ENCODE results near the gene CCND2. TPM values are rescaled to one million over a fixed set of nuclear protein-coding genes. Genes with fewer than 3 reads are reported as not detected.

CCND2 gene
- total RNA-seq, 1 donor from 2014 or later = 108 TPM

DNA sequence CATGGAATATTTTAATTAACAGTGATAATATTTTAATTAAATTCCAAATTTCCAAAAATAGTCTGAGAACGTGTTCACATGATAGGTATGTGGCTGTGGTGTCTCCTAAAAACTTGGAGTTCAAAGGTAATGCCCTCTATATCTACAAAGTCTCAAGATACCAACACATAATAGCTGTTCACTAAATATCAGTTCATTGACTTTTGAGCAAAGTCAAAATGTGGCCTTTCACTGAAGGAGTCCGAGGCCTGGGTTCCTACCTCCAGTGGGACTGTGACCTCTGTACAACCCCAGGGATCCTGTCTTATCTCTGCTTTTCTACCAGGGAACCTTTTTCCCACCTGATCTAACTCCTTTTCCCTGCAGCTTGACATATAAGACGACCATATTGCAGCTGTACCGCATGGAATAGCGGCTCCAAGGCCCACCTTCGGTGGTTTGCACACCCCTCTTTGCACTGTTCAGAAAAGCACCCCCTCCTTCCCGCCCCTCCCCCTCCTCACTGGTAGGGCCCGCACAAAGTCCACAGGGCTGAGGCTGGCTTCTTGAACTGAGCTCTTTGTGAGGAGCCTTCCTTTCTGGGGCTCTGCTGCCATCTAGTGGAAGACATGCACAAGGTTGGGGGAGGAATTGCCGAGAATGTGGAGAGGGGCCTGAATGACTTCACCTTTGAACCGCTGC is 3.1 kb downstream of the CCND2 start:
- DNase-seq (ENCODE audit: low spot score) = peak; percentile 91

DNA sequence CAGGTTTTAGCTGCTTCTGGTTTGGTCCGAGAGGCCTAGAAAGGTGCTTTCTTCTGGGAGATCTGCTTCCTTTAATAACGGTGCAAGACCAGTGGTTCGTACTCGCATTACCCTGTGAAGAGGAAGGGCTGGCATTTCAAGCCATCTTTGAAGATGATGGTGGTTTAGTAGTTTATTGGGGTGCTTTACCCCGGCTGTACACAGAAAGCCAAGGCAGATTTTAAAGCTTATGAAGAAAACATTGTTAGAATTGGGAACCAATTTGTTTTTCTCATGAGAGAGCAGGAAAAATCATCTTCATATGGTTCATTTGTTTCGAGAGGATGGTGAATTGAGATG is 3.6 kb downstream of the CCND2 start:
- no peak for DNase-seq (ENCODE audit: low spot score)

DNA sequence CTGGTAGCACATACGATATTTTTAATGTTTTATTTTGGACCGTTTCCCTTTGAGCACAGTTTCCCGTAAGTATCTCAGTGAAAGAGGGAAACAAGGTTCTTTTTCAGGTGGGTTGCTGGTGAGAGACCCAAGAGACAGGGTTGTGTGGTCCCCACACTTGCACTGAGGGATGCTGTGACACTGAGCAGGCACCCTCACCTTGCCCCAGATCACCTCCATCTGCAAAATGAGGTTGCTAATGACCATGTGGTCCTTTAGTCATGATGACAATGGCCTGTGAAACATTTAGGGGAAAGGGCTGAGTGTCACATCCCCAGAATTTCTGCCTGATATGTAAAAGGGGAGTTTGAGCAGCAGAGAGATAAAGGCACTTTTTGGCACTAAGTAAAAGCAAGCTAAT is 4.3 kb downstream of the CCND2 start:
- no peak for DNase-seq (ENCODE audit: low spot score)

DNA sequence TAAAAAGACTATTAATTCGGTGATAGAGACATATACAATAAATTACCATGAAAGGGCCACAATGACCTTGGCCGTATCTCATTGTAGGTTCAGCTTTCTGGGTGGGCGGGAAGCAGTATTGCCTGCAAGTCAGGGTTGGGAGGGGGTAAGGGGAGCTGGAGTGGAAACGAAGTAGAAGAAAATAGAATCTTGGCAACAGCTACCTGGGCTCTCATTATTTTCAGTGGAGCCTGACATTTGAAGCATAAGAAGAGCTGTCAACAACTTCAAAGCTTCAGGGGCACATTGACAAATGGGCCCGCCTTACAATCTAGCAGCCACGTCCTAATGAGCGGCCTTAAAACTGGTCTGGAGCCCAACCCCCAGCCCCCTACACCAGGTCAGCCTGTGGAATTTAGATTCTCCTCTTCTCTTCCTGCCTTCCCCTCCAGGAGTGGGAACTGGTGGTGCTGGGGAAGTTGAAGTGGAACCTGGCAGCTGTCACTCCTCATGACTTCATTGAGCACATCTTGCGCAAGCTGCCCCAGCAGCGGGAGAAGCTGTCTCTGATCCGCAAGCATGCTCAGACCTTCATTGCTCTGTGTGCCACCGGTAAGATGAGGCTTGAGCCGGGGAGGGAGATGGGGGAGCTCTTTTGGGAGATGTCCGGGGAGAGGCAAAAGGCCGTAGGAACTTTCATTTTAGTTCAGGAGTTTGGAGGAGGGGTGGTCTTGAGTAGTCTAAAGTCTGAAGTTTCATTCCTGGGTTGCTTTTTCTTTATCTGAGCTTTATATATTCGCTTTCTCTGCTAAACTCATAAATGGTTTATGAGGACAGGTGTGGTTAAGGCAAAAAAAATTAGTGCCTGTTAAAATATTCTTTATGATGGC is 5.0 kb downstream of the CCND2 start:
- DNase-seq (ENCODE audit: low spot score) = no peak

DNA sequence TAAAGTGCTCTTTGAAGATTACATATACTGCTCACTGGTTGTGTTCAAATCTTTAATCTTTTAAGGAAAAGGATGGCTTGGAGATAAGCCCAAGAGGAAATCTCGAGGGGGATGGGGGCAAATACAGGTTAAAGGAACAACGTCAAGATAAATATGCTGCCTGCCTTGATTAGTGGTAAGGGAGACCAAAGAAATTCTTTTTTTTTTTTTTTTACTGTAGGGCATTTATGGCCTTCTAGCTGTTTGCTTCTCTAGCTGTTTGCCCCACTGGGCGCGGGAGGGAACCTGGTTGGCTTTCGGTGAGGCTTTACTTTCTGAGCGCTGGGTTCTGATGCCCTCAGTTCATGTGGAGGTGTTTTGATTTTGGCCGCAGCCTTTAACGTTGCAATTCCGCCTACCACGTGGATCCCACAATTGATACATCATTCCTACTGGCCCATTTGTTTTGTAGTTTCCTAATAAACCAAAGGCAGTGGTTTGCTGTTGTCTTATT is 5.7 kb downstream of the CCND2 start:
- DNase-seq (ENCODE audit: low spot score) = no peak

DNA sequence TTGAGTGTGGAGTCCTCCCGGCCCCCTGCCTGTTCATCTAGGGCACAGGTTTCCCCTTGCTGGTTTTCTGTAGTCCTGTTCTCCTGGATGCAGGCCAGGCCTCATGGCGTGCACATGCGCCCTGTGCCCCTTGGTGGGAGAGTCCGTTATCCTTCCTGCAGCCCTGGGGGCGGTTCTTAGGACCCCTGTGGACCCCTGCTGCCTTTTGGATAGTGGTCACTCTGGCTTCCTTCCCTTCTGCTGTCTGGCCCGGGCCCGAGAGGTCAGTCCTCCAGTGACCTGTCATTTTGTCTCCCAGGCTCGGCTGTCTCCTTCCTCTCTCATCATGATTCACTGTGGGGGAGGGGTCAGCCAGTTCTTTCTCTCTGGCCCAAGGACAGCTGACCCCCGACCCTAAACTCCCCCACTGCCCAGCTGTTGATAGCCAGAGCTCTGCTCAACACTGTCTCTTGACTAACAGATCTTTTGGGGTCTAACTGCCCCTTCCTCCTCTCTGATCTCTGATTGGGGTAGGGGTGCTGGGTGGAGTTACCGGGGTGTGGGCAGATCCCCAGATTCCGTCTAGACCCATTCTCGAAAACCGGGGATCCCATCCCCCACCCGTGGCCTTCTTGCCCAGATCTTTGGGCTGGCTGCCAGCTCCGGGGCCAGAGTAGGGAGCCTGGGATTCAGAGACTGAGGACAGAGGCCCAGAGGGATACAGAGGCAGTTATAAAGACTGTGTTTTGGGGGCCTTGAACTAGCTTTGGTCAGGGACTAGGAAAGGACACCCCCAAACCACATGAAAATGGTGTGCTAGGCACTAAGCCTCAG is 7.0 kb downstream of the CCND2 start:
- no peak for DNase-seq (ENCODE audit: low spot score)

DNA sequence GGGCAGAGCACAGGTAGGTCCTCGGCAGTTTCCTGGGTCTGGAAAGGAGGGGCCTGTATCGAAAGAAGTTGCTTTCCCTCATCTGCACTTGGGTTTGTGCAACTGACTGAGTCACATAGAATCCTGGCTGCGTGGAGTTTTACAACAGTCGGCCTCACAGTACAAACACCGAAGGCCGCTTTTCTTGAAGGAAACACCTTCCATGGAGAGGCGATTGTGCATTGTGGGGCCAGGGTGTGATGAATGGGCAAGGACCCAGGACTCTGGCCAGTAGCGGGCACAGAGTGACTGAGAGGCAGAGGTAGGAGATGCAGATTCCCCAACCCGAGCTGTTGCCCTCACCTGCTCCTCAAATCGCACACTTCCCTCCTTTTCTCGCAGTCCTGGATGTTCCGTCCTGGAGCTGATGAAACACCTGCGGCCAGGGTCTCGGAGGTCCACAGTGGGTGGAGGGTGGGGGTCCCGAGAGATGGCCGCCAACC is 7.7 kb downstream of the CCND2 start:
- DNase-seq (ENCODE audit: low spot score) = no peak

DNA sequence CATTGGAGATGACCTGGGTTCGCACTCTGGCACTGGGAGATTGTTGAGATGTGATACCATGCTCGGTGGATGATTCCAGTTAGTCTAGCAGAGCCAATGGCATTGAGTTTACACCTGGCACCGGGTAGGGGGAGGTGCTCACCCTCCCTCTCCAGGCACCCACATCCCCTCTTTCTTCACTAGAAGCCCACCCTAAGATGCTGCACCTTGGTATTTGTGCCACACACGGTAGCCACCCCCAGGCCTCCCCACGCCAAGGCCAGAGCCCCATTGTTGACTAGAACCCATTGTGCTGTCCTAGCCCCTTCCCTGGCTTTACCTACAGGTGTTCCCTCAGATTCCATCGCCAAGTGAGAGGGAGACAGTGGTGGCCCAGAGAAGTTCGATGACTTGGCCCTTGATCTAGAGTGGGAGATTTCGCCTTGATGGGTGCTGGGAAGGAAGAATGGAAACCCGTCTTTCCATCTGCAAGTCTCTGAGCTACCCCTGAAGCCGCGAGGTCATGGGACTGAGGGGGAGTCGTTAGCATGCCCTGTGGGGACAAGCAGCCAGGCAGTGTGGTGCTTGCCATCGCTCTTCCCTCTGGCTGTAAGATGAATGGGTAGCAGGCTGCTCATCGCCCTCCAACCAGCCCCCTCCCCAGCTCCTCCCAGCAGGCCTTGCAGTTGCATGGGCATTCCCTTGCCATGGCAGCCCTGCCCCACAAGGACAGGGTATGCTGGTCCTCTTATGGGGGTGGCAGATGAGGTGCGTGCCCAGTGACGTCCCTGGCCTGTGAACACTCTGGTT is 8.7 kb downstream of the CCND2 start:
- DNase-seq (ENCODE audit: low spot score) = no peak

DNA sequence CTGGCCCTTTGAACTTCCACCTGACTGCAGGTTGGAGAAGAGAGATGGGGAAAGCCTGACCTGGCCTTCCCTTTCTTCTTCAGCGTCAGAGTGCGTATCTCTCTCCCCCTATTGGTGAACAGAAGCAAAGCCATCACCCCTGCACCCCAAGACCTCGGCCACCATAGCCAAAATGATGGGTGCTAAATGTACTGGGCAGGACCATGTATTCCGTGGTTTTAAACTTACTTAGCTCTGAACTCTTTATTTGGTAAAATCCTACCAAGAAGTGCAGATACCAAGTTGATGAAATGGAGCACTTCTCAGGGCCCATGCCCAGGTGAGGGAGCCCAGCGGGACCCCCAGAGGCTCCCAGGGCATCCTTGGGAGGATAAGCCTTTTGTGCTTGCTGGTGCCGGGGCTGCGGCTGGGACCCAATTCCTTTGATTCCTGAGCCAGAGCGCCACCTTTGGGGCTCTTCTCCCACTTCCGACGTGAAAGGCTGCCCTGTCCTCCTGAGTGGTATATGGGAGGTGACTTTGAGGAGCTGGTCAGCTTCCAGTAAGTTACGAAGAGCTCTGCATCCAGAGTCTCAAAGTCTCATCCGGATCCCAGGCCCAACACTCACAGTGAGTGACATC is 9.4 kb downstream of the CCND2 start:
- DNase-seq (ENCODE audit: low spot score) = no peak

DNA sequence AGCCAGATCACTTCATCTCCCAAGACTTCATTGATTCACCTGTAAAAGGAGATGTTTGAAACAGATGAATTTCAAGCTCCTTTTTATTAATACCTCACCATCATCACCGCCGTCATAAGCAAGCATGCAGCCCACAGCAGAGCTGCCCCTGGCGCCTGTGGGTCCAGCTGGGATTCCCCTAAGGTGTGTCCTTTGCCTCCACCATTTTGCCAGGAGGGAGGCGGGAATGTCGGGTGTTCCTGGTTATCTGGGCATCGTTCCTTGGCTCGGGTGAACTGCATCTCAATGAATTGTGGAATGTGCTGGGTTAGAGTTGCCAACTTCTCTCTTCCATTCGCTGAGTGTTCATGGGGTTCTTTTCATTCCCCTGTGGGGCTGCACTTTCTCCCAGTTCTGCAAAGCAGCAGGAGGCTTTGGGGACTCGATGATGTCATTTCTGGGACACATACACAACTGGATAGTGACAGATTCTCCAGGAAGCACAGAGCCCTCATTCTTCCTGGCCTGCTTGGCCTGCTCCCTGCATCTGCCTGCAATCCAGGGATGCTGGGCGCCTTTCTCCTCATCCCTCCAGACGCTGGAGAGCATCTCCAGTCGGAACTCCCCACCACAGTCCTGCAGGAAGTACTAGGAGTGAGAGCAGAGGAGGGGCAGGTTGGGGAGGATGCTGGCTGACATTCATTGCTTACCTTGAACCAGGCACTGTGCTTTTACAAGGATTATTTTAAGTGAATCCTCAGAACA is 10.1 kb downstream of the CCND2 start:
- DNase-seq (ENCODE audit: low spot score) = peak; percentile 38

DNA sequence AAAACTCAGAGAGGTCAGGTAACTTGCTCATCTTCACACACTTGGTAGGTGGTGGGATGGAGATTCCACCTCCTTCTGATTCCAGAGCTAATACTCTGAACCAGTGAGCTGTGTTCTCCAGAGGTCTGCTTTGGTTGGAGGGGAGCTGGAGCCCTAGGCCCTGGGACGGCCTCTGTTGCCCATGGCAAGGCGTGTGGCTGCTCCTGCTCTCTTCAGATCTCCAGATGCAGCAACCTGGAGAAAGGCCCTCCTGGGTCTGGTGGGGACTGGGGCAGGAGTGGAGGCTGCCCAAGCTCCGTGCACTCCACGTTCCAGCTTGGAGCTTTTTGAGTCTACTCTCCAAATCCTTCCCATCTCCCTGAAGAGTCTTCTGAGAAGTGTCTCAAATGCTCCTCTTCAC is 10.7 kb downstream of the CCND2 start:
- peak; percentile 14 for DNase-seq (ENCODE audit: low spot score)

DNA sequence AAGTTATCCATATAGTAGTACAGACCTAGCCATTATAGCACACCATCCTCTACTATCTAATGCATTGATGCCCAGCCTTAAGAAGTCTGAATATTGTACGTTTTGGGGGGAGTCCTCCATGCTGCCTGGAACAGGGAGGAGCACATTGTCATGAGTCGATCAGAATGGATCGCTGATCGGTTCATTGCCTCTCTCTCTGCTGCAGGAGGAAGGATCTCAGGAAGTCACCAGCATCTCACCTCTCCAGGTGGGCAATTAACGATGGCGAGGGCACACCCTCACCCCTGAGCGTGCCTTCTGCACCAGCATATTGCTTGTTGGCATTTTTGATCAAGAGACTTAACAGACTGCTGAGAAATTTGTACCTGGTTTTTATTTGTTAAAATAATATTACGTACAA is 11.5 kb downstream of the CCND2 start:
- DNase-seq (ENCODE audit: low spot score) = no peak

DNA sequence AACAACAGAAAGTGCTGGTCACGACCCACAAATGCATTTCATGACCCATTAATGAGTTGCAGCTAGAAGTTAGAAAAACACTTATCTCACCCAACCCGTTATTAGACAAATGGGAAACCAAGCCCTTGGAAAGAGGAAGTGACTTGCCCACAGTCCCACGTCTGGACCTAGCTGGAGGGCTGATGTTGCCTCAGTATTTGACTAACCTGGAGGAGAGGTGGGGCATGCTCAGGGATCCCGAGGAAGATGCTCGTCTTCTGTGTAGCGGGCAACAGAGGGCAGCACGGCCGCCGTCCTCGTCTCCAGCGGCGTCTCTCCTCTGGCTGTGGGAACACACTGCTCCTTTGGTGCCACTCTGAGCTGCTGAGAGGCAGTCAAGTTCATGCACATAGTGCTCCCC is 12.7 kb downstream of the CCND2 start:
- no peak for DNase-seq (ENCODE audit: low spot score)

DNA sequence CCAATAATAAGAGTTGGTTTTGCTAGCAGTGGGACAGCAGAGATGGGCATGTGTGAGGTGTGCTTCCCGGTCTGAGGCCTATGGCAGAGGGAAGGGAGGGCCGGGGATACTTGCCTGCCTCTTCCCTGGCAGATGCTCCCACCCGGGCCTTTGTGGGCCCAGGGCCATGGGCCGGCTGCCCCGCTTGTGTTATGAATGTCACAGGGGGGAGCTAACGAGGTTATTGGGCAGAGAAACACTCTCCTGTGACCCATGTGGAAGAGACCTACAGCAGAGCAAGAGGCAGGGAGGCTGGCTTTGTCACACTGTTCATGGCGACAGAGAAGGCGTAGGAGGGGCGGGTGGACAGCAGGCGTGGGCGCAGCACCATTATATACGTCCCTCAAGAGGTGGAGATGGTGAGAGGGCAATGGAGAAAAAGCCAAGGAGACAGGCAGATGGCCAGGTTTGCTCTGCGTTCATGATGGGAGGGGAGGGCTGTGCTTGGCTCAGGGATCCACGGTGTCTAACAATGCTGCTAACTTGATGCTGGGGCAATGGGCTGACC is 13.3 kb downstream of the CCND2 start:
- no peak for DNase-seq (ENCODE audit: low spot score)

DNA sequence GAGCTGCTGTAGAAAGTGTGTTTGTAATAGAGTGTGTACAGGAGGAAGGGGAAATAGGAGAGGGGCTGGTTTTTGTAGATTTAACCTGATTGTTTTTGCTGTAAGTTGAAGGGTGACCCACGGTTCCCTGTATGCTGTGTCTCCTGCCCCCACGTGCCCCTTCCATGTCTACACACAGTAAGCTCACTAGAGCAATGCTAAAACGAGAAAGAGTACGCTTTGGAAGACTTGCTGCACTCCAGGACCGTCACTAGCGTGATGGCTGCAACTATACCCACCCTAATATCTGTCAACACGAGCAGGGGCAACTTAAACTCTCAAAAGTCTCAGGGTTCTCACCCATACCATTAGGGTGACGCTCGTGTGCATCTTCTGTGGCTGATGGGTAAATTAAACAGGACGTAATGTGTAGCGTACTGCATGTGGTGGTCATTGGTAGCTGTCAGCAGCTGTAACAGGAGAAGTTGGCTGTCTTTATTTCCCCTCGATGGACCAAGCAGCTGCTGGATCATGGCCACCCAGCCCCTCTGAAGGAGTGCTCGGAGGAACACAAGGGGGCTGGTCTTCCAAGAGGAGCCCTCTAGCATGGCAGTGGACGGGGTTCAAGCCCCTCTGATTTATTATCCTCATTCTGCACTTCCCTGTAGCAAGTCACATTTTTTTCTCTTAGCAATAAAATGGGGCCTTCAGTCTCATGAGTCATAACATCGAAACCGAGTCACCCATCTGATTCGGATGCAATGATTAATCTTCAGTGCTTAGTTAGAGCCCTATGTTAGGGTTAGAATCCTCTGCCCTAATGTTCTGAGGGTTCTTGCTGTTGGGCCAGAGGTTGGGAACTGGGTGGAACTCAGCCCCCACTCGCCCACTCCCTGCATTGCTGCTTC is 14.0 kb downstream of the CCND2 start:
- DNase-seq (ENCODE audit: low spot score) = no peak

DNA sequence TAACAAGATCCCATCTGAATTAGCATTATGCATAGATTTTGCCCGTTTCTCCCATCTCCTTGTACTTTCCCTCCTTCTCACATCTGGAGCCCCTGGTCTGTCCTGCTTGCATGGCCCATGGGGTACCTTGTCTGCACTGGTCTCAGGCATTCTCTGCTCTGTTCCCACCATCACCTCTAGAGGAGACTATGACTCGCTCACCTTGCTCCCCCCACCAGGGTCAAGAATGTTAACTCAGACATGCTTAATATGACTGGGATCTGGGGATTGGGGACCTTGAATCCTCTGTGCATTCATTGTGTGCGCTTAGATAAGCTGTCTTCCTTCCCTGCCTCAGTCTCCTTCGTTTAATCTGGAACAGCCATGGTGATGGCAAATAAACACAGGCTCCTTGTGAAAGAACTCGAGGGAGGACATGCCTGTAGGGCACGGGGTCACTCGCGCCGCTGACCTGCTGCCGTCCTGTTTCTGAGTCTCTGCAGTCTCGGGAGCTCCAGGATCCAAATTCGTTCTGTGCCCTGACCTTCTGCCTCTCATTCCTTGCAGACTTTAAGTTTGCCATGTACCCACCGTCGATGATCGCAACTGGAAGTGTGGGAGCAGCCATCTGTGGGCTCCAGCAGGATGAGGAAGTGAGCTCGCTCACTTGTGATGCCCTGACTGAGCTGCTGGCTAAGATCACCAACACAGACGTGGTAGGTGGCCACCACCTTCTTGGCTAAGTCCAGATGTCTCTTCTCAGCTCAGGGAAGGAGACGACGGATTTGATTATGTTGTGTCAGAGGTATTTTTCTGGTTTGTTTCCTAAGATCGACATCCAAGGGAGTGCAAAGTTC is 15.0 kb downstream of the CCND2 start:
- no peak for DNase-seq (ENCODE audit: low spot score)

DNA sequence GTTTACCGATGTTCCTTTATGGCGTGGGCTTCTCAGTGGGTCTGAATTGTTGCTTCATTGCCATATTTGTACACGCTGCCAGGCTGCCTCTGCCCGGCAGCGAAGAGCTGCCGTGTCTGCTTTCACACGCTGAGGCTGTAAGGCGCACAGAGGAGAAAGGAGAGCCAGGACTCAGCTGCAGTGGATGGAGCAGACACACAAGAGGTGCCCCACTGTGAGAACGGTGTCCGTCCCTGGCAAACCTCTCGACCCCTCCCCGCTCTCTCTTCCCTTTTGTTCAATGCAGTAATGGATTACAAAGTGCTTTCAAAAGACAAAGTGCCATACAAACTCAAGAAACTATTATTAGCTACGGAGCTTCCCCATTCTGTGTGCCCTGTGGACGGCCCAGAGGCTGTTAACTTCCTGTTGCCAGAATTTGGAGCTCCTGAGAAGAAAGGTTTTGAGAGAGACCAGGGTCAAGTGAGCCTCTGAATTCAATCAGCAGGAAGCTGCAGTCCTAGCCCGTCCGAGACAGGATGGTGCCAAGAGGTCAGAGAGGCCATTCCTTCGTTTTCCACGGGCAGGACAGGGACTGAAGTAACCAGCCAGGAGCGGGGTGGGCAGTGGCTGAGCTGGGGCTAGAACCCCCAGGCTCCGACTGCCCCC is 15.8 kb downstream of the CCND2 start:
- DNase-seq (ENCODE audit: low spot score) = no peak

All from ureter (tissue), 1 donor.